Measurements from ENCODE around the gene BBS9.

Gene BBS9

GRCh38 chr7:33183504-33183903, 54.1 kb downstream of the BBS9 start:
- no peak for DNase-seq
- H3K36me3 ChIP-seq: no peaks in the 10 kb centered on the region; the same call in 1 of the 2 replicates
- no peak overlapping the region for H3K4me3 ChIP-seq (ENCODE audit: low read depth, low read length)
- peaks cover 4% of the 10 kb centered on the region for H3K9me3 ChIP-seq (ENCODE audit: severe bottlenecking)
- H3K27me3 ChIP-seq (ENCODE audit: insufficient read depth, low read depth, severe bottlenecking): no peaks in the 10 kb centered on the region
- TF ChIP-seq CTCF (IDR thresholded peaks at IDR 0.05; ENCODE audit: low read depth, low read length): no peak
- no peak overlapping the region for H3K27ac ChIP-seq

- TF ChIP-seq CTCF (IDR thresholded peaks at IDR 0.05; ENCODE audit: low read depth, low read length): no peak
- H3K27ac ChIP-seq: no peak overlapping the region
- no peaks in the 10 kb centered on the region for H3K27me3 ChIP-seq (ENCODE audit: insufficient read depth, low read depth, severe bottlenecking)
- no peak overlapping the region for H3K4me3 ChIP-seq (ENCODE audit: low read depth, low read length)
- H3K36me3 ChIP-seq: no peaks in the 10 kb centered on the region
- H3K9me3 ChIP-seq (ENCODE audit: severe bottlenecking): peaks cover 4% of the 10 kb centered on the region
- DNase-seq: no peak
Observed at GRCh38 chr7:33184828-33185227, 55.5 kb downstream of the BBS9 start.

- Histone ChIP-seq H3K27me3 (ENCODE audit: insufficient read depth, low read depth, severe bottlenecking) (no peaks in the 10 kb centered on the region), H3K36me3 (no peaks in the 10 kb centered on the region), H3K4me3 (ENCODE audit: low read depth, low read length) (no peak overlapping the region), H3K9me3 (ENCODE audit: severe bottlenecking) (no peaks in the 10 kb centered on the region), H3K27ac (no peak overlapping the region)
- DNase-seq: no peak
- TF ChIP-seq CTCF (IDR thresholded peaks at IDR 0.05; ENCODE audit: low read depth, low read length): peak; percentile 57
Observed at GRCh38 chr7:33185786-33186185, 56.4 kb downstream of the BBS9 start.

GRCh38 chr7:33186192-33186591, 56.8 kb downstream of the BBS9 start:
- no peak overlapping the region for H3K27ac ChIP-seq
- H3K4me3 ChIP-seq (ENCODE audit: low read depth, low read length): no peak overlapping the region
- no peaks in the 10 kb centered on the region for H3K36me3 ChIP-seq
- H3K9me3 ChIP-seq (ENCODE audit: severe bottlenecking): no peaks in the 10 kb centered on the region
- TF ChIP-seq CTCF (IDR thresholded peaks at IDR 0.05; ENCODE audit: low read depth, low read length): no peak
- no peak for DNase-seq
- H3K27me3 ChIP-seq (ENCODE audit: insufficient read depth, low read depth, severe bottlenecking): no peaks in the 10 kb centered on the region

- no peak overlapping the region for H3K4me3 ChIP-seq (ENCODE audit: low read depth, low read length)
- DNase-seq: no peak
- TF ChIP-seq CTCF (IDR thresholded peaks at IDR 0.05; ENCODE audit: low read depth, low read length): no peak
- H3K9me3 ChIP-seq (ENCODE audit: severe bottlenecking): no peaks in the 10 kb centered on the region
- H3K36me3 ChIP-seq: no peaks in the 10 kb centered on the region
- H3K27me3 ChIP-seq (ENCODE audit: insufficient read depth, low read depth, severe bottlenecking): no peaks in the 10 kb centered on the region
- no peak overlapping the region for H3K27ac ChIP-seq
Observed at GRCh38 chr7:33190688-33191304, 61.4 kb downstream of the BBS9 start.

GRCh38 chr7:33191340-33191739, 62.0 kb downstream of the BBS9 start:
- Histone ChIP-seq H3K27me3 (ENCODE audit: insufficient read depth, low read depth, severe bottlenecking) (no peaks in the 10 kb centered on the region), H3K4me3 (ENCODE audit: low read depth, low read length) (no peak overlapping the region), H3K9me3 (ENCODE audit: severe bottlenecking) (no peaks in the 10 kb centered on the region), H3K27ac (no peak overlapping the region), H3K36me3 (no peaks in the 10 kb centered on the region)
- DNase-seq: no peak
- TF ChIP-seq CTCF (IDR thresholded peaks at IDR 0.05; ENCODE audit: low read depth, low read length): no peak
